H9 (cell line): ENCODE results near the gene ENTPD6. TPM values are rescaled to one million over a fixed set of nuclear protein-coding genes. Genes with fewer than 3 reads are reported as not detected.

Experiments
- DNase-seq: peaks from one replicate; pipeline ENCODE4 v3.0.0-alpha.2; 2017
- H2AFZ ChIP-seq: one replicate; pipeline ENCODE4 v1.6.1; 2013; ENCODE audit warnings: mild to moderate bottlenecking, low read length, control low read depth, moderate library complexity
- H2AK5ac ChIP-seq: 2 replicates; pipeline ENCODE4 v1.6.1; 2013; ENCODE audit warnings: low read length, control low read depth, mixed read lengths; ENCODE audit not compliant: insufficient read length
- H2BK120ac ChIP-seq: one replicate; pipeline ENCODE4 v1.6.1; 2013; ENCODE audit warnings: low read depth, mild to moderate bottlenecking, low read length, control low read depth, inconsistent platforms; ENCODE audit not compliant: poor library complexity, severe bottlenecking
- H2BK12ac ChIP-seq: 2 replicates; pipeline ENCODE4 v1.6.1; 2013; ENCODE audit warnings: low read length, control low read depth, mixed read lengths, low read depth; ENCODE audit not compliant: insufficient read length
- H2BK15ac ChIP-seq: 2 replicates; pipeline ENCODE4 v1.6.1; 2013; ENCODE audit warnings: low read depth, low read length, control low read depth
- H2BK20ac ChIP-seq: one replicate; pipeline ENCODE4 v1.6.1; 2013; ENCODE audit warnings: low read depth, mild to moderate bottlenecking, low read length, control low read depth, inconsistent platforms; ENCODE audit not compliant: poor library complexity, severe bottlenecking
- H2BK5ac ChIP-seq: 2 replicates; pipeline ENCODE4 v1.6.1; 2013; ENCODE audit warnings: low read length, control low read depth, mixed read lengths; ENCODE audit not compliant: insufficient read length
- H3K14ac ChIP-seq: 2 replicates; pipeline ENCODE4 v1.6.1; 2013; ENCODE audit warnings: low read length, control low read depth; ENCODE audit not compliant: insufficient read depth
- H3K18ac ChIP-seq: 2 replicates; pipeline ENCODE4 v1.6.1; 2013; ENCODE audit warnings: low read depth, mild to moderate bottlenecking, mixed read lengths, low read length, control low read depth; ENCODE audit not compliant: insufficient read length
- H3K23ac ChIP-seq: 2 replicates; pipeline ENCODE4 v1.6.1; 2013; ENCODE audit warnings: low read length, control low read depth, mixed read lengths, low read depth; ENCODE audit not compliant: insufficient read length
- H3K23me2 ChIP-seq: 2 replicates; pipeline ENCODE4 v1.6.1; 2013; ENCODE audit warnings: low read depth, mild to moderate bottlenecking, mixed read lengths, low read length, control low read depth; ENCODE audit not compliant: insufficient read length, poor library complexity, severe bottlenecking
- H3K27ac ChIP-seq: 2 replicates; pipeline ENCODE4 v1.5.1; 2013; ENCODE audit warnings: low read length, control low read depth, mixed read lengths, low read depth; ENCODE audit not compliant: insufficient read length
- H3K27me3 ChIP-seq: 2 replicates; pipeline ENCODE4 v1.6.1; 2013; ENCODE audit warnings: low read length, control low read depth, inconsistent platforms; ENCODE audit not compliant: insufficient read depth
- H3K4ac ChIP-seq: 2 replicates; pipeline ENCODE4 v1.6.1; 2013; ENCODE audit warnings: low read depth, mild to moderate bottlenecking, control low read depth, inconsistent platforms, low read length, moderate library complexity
- H3K4me1 ChIP-seq: 2 replicates; pipeline ENCODE4 v1.6.1; 2013; ENCODE audit warnings: low read length, control low read depth, inconsistent platforms; ENCODE audit not compliant: insufficient read depth
- H3K4me2 ChIP-seq: 2 replicates; pipeline ENCODE4 v1.6.1; 2013; ENCODE audit warnings: low read length, control low read depth, mixed read lengths; ENCODE audit not compliant: insufficient read length, insufficient read depth
- H3K56ac ChIP-seq: 2 replicates; pipeline ENCODE4 v1.6.1; 2013; ENCODE audit warnings: low read depth, mild to moderate bottlenecking, mixed read lengths, low read length, control low read depth; ENCODE audit not compliant: insufficient read length
- H3K79me1 ChIP-seq: 2 replicates; pipeline ENCODE4 v1.6.1; 2013; ENCODE audit warnings: low read depth, mild to moderate bottlenecking, moderate library complexity, low read length, control low read depth, inconsistent platforms; ENCODE audit not compliant: insufficient read depth, poor library complexity, severe bottlenecking
- H3K79me2 ChIP-seq: 2 replicates; pipeline ENCODE4 v1.6.1; 2013; ENCODE audit warnings: low read length, control low read depth, inconsistent platforms; ENCODE audit not compliant: insufficient read depth
- H3K9ac ChIP-seq: 2 replicates; pipeline ENCODE4 v1.6.1; 2013; ENCODE audit warnings: low read length, control low read depth, mixed read lengths; ENCODE audit not compliant: insufficient read length; ENCODE audit errors: extremely low read depth
- H3K9me3 ChIP-seq: one replicate; pipeline ENCODE4 v1.6.1; 2013; ENCODE audit warnings: low read depth, low read length, inconsistent platforms; ENCODE audit not compliant: control insufficient read depth
- H3T11ph ChIP-seq: one replicate; pipeline ENCODE4 v1.6.1; 2013; ENCODE audit warnings: mild to moderate bottlenecking, low read length, control low read depth, inconsistent platforms
- H4K20me1 ChIP-seq: one replicate; pipeline ENCODE4 v1.6.1; 2013; ENCODE audit not compliant: control insufficient read depth, insufficient read length, insufficient read depth
- H4K5ac ChIP-seq: 2 replicates; pipeline ENCODE4 v1.6.1; 2013; ENCODE audit warnings: low read depth, mild to moderate bottlenecking, mixed read lengths, low read length, control low read depth; ENCODE audit not compliant: insufficient read length
- H4K8ac ChIP-seq: replicated peaks from 2 replicates; pipeline ENCODE4 v1.6.1; 2013; ENCODE audit warnings: low read length, control low read depth, mixed read lengths, low read depth; ENCODE audit not compliant: insufficient read length
- H4K91ac ChIP-seq: 2 replicates; pipeline ENCODE4 v1.6.1; 2013; ENCODE audit warnings: low read depth, mild to moderate bottlenecking, moderate library complexity, mixed read lengths, low read length, control low read depth; ENCODE audit not compliant: insufficient read length
- H3K27ac Mint-ChIP-seq, 3 experiments: 2 replicates in 2 of 3; 3 replicates in 1 of 3; pipeline ENCODE4 v1.8.0; 2020 to 2021; ENCODE audit warnings: mixed read lengths in 3 of 3, mild to moderate bottlenecking in 1 of 3, moderate library complexity in 1 of 3
- H3K27me3 Mint-ChIP-seq: 2 replicates; pipeline ENCODE4 v1.8.0; 2021; ENCODE audit warnings: low read depth, mild to moderate bottlenecking, moderate library complexity, mixed read lengths
- H3K36me3 Mint-ChIP-seq, 3 experiments: 2 replicates in 2 of 3; 3 replicates in 1 of 3; pipeline ENCODE4 v1.8.0; 2020 to 2021; ENCODE audit warnings: low read depth in 3 of 3, mixed read lengths in 3 of 3; ENCODE audit not compliant: insufficient read depth in 1 of 3
- H3K4me1 Mint-ChIP-seq, 2 experiments: 2 replicates each; pipeline ENCODE4 v1.8.0; 2020; ENCODE audit warnings: mixed read lengths in 2 of 2
- H3K4me3 Mint-ChIP-seq, 2 experiments: 2 replicates in 1 of 2; 3 replicates in 1 of 2; pipeline ENCODE4 v1.8.0; 2020 to 2021; ENCODE audit warnings: mild to moderate bottlenecking in 2 of 2, mixed read lengths in 2 of 2, moderate library complexity in 1 of 2
- H3K9me3 Mint-ChIP-seq, 2 experiments: 2 replicates in 1 of 2; 3 replicates in 1 of 2; pipeline ENCODE4 v1.8.0; 2020; ENCODE audit warnings: mild to moderate bottlenecking in 2 of 2, mixed read lengths in 2 of 2, moderate library complexity in 1 of 2
- WGBS: extraction: QIAGEN DNeasy Blood & Tissue Kit; methylation state at CpG from one replicate; pipeline ENCODE4 v1.1.7; 2013; ENCODE audit warnings: missing lambda C conversion rate, low lambda C conversion rate, mixed read lengths; ENCODE audit not compliant: insufficient read length; ENCODE audit errors: extremely low coverage; 5-methylcytosine and 5-hydroxymethylcytosine counted together
- total RNA-seq: library from RNA; stranded (reverse); gene quantifications from 2 replicates; pipeline ENCODE4 v1.2.1, GENCODE V29; 2021
- TF ChIP-seq, protein P1 (sequence below): fragments of 200-600 bp; sonication (generic); conservative IDR thresholded peaks from 3 replicates; pipeline ENCODE4 v1.8.0; 2021; ENCODE audit warnings: antibody characterized with exemption, mild to moderate bottlenecking

The ENTPD6 gene
- total RNA-seq, 1 experiment from 2014 or later = 57.4 TPM

DNA sequence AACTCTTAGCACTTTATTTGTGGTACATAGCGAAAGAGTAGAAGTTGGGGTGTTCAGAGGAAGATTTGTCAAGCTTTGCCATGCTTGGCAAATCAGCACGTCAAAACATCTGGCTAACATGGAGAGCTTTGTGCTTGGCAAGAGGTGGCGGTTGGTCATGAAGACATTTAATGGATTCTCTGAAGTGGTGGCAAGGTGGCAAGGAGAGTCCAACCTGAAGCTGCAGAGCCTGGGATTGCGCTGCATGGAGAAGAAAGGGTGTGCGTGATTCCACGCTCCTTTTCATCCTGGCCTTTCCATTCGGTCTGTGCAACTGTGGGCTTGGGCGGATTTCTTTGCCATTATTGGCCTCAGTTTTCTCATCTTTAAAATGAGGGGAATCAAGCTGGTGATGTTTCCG is 55.5 kb downstream of the ENTPD6 start:
- H3K79me1 ChIP-seq = no peaks in the 10 kb centered on the region
- H3K56ac ChIP-seq = no peak overlapping the region
- H2BK5ac ChIP-seq = no peak overlapping the region
- H3K4me2 ChIP-seq = no peak overlapping the region
- Mint-ChIP-seq H3K4me3 (no peak overlapping the region), H3K27me3 (peaks cover 11% of the 10 kb centered on the region), H3K4me1 (peaks cover 37 to 45% of the 10 kb centered on the region in 2 experiments), H3K9me3 (no peaks in the 10 kb centered on the region), H3K27ac (no peak overlapping the region), H3K36me3 (peaks cover 4 to 12% (median 4%) of the 10 kb centered on the region in 3 experiments; a peak in 4 of 7 replicates)
- H4K5ac ChIP-seq = no peak overlapping the region
- H2BK120ac ChIP-seq = no peak overlapping the region
- H3K27ac ChIP-seq = no peak overlapping the region
- no peaks in the 10 kb centered on the region for H3K4me1 ChIP-seq
- H3K14ac ChIP-seq = no peak overlapping the region
- peaks cover 6% of the 10 kb centered on the region for H3K23me2 ChIP-seq
- DNase-seq = peak; percentile 14
- H3T11ph ChIP-seq = no peak overlapping the region
- no peak overlapping the region for H3K9ac ChIP-seq
- H3K4ac ChIP-seq = no peak overlapping the region
- no peak overlapping the region for H2BK20ac ChIP-seq
- H2BK15ac ChIP-seq = no peak overlapping the region
- H3K23ac ChIP-seq = no peak overlapping the region
- no CpG with 5 or more reads among the region's 9 CpGs for WGBS
- no peaks in the 10 kb centered on the region for H3K9me3 ChIP-seq
- TF ChIP-seq, protein P1, sequence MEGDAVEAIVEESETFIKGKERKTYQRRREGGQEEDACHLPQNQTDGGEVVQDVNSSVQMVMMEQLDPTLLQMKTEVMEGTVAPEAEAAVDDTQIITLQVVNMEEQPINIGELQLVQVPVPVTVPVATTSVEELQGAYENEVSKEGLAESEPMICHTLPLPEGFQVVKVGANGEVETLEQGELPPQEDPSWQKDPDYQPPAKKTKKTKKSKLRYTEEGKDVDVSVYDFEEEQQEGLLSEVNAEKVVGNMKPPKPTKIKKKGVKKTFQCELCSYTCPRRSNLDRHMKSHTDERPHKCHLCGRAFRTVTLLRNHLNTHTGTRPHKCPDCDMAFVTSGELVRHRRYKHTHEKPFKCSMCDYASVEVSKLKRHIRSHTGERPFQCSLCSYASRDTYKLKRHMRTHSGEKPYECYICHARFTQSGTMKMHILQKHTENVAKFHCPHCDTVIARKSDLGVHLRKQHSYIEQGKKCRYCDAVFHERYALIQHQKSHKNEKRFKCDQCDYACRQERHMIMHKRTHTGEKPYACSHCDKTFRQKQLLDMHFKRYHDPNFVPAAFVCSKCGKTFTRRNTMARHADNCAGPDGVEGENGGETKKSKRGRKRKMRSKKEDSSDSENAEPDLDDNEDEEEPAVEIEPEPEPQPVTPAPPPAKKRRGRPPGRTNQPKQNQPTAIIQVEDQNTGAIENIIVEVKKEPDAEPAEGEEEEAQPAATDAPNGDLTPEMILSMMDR = no peak
- no peaks in the 10 kb centered on the region; the same call in 1 of the 2 replicates for H3K27me3 ChIP-seq
- H4K8ac ChIP-seq = no peak overlapping the region
- no peak overlapping the region for H2AFZ ChIP-seq
- no peak overlapping the region for H4K91ac ChIP-seq
- H2AK5ac ChIP-seq = no peak overlapping the region
- H2BK12ac ChIP-seq = no peak overlapping the region
- peaks cover 5% of the 10 kb centered on the region; the same call in 1 of the 2 replicates for H3K79me2 ChIP-seq
- no peak overlapping the region for H3K18ac ChIP-seq
- no peaks in the 10 kb centered on the region for H4K20me1 ChIP-seq
